HL-60/S4 treated with phorbol 12-myristate 13-acetate at 8.2 ng/mL for 4 days and 3 days (cell line): ENCODE measurements around the gene UBE2J1.

ENCODE experiments used
- in situ Hi-C: fragments of 300-500 bp; cut with MboI; formaldehyde crosslinking; loops from 2 replicates; pipeline ENCODE4 v1.15.0; 2022; ENCODE audit warnings: low sequenced_read_pairs

Gene UBE2J1

DNA sequence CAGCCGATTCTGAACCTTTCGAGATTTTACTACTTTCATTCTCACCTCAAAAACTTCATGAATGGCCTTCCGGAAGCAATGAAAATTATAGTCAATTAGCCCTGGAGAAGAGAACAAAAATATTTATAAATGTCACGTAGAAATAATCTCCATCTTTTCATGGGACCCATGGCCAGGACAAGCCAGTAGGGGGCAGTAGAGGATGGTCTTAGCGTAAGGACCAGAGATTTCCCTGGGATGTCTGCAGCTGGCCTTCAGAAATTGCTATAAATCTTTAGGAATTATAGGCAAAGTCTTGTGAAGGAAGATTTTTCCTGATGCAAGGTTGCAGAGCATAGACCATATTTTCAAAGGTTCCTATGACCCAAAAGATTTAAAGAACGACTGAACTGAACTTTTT is 15.6 kb upstream of the UBE2J1 start:
- in situ Hi-C loops: no loop called here

DNA sequence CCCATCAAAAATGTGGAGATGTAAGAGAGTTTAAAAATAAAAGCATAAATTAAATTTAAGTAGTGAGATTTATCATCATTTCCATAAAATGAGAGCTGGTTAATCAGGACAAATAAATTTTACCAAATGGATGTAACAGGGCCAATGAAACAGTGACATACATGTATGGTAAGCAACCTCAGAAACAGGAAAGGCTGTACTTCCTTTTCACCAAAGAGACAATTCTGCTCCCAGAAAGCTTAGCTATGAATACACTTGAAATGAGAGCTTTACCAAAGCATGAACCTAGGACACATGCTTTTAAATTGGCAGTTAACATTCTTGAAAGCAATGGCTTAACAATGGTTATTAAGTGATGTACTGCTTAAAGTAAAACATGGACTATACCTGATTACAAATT is 12.1 kb upstream of the UBE2J1 start:
- in situ Hi-C loops: no loop called here

DNA sequence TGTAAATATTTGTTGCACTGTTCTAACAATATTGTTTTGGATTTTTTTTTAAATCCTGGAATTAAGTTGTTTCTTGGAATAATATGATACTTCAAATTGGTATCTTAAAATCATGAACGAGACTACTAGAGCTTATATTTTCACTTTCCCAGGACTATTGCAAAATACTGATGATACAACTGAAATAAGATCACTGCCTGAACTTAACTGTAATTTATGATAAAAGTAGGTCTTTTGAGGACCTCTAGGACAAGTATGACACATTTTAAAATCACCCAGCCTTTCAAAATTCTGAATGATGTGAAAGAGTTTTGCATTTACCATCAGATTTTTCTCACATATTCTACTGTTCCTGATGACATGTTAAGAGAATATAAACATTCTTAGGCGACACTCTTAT is 8.6 kb upstream of the UBE2J1 start:
- in situ Hi-C loops: no loop called here

DNA sequence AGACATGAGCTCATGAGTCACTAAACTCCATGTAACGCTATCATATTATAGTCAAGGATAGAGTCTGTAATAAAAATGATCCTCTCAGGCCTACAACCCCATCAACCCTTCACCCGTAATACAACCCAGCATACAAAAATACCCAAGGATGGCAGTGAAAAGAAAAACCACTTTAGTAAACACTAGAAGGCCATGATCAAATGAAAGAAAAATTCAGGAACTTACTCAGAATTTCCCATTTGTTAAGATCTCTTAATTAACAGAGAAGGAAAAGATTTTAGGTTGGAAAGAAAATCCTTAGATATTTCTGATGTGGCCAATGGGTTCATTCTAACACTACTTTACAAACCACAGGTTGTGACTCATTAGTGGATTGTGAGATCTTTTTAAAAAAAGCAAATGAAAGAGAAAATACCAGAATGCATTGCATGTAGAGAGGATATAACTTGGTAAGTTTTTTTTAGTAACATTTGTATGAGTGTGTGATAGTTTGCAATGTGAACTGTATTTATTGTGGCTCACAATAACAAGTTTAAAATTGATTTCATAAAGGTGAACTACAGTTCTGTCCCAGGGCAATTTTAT is 8.0 kb upstream of the UBE2J1 start:
- in situ Hi-C loops: no loop called here

DNA sequence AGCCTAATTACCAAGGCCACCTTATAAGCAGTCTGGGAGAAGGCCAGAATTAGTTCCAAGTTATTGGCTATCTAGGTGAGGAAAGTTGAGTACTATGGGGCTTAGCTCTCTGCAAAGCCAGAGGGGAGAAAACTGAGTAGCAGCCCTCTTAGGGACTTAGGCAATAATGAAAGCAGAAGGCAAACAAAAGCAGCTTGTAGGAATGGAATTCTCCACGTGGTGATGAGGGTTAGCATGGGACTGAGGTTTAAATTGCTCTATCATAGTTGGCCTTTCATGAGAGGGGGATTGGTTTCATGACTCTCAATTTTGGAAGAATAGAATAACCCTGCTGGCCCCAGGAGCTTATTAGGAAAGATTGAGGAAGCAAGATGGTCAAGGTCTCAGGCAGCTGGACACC is 7.0 kb upstream of the UBE2J1 start:
- in situ Hi-C loops: no loop called here

DNA sequence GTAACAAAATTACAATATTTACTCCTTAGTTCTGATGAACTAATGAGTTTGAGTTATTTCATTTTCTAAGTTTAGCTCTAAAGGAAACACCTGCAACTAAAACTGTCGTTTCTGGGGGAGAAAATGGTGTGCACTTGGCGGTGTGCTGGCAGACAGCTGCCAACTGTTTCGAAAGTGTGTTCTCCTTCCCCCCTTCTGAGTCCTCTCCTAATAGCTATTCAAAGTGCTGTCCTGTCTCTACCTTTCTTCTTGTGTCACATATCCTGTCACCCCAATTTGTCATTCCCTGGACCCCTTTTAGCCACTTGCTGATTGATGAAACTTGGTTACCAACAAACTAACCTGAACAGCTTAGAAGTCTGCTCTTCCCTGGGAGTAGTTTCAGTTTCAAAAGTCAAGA is 4.9 kb upstream of the UBE2J1 start:
- in situ Hi-C loops: no loop called here

DNA sequence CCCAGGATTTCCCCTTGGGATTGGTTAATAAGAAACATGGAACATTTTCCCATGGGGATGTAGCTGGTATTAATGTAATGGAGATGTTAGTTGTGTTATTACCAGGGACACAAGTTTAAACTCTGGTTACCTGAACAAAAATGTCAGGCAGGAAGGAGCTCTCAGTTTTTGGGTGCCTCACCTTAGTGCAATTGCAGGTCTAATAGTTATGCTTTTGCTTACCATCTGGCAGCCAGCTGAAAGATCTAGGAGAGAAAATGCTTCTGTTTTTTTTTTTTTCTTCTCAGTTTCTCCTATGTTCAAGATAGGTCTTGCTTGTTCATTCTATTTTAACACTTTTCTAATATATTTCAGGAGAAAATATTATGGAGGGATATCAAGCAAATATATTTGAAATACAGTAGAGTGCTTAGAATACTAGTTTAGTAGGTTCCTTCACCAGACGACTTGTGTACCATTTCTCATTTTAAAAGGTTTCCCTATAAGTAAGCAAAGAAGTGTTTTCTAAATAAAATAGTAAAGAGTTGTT is 4.2 kb upstream of the UBE2J1 start:
- in situ Hi-C loops: no loop called here

DNA sequence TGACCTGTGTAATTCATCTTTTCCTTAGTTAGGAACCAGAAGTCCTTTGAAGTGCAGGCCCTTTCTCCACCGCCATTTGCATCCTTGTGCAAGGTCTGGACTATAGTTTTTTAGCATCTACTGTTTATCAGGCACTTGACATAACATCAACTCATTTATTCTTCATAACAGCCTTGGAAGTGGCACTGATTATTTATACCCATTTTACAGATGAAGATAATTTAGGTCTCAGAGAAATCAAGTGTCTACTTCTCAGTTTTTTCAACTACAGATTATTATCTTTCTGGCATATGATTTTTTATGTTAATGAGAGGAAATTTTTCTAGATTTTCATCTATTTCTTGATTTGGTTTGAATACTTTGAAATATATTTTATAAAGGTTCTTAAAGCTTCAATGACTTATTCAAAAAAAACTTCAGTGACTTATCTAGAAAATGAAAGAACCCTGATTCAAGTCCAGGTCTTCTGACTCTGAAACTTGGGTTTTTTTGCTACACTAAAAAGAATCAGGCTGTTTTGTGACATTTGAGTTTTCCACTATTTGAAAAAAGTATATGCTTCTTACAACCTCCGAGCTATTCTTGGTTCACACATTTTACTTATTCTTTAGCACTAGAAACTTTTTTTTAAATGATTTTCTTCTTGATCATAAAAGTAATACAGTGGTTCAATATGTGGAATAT is 3.1 kb upstream of the UBE2J1 start:
- in situ Hi-C loops: no loop called here

DNA sequence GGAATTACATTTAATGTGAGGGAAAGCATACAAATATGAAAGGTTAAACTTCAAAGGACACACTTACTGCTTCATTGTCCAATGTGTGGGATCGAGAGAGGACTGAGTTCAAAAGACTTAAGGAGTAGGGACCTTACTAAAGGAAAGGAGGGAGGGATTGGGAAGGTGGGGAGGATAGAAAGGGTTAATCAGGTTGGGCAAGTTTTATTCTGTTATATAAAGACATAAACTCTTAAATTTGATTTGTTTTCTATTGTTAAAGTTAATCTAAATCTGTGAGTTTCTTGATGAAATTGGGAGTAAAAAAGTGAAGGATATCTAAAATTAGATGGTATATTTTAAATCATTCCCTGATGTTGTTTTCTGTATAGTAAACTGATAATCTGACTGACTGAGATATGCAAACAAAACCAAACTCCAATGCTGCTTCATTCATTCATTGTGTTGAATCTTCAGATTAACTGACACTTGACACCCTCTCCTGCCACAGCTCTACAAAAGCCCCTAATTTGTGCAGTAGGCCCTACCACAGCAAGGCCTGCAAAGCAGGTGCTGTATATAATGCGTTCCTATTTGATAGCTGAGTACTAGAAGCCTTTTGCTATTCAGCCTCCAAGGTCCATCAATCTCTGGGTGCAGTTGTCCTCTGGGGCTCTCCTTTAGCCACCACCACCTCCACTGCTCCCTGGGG is 1.3 kb upstream of the UBE2J1 start:
- in situ Hi-C loops: no loop called here

DNA sequence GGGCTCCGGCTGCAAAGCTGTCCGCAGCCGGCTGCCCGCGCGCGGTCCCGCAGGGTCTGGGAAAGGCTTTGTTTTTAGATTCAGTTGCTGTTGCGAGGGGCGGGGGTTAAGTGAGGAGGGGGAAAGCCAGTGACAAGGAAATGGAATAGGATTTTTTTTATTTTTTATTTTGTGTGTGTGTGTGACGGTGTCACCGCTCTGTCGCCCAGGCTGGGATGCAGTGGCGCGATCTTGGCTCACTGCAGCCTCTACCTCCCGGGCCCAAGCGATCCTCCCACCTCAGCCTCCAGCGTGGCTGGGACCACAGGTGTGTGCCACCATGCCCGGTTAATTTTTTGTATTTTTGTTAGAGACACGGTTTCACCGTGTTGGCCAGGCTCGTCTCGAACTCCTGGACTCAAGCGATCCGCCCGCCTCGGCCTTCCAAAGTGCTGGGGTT is 615 bp upstream of the UBE2J1 start:
- in situ Hi-C loops: no loop called here

DNA sequence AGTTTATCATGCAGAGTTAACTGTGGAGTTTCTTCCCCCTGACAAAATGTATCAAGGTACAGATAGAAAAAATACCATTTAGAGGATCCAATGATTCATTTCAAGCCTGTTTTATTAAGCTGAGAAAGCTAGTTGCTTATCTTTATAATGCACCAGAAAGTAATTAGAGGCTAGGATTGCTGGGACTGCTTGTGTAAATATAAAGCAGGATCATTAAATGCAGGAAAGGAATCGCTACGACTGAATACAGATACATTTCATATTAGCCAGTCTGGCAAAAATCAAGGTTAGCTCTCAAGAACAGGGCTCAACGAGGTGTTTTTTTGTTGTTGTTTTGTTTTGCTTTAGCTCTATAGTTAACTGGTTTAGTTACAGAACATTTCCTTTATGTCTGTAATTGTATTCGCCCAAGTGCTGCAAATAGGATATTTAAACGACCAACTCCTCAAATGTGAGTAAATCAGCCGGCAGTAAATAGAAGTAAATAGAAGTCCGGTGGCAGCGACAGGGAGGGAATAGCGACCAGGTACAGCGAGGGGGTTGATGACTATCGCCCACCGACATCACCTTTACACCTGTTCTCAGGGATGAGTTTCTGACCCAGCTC is 748 bp downstream of the UBE2J1 start:
- in situ Hi-C loops: no loop called here

DNA sequence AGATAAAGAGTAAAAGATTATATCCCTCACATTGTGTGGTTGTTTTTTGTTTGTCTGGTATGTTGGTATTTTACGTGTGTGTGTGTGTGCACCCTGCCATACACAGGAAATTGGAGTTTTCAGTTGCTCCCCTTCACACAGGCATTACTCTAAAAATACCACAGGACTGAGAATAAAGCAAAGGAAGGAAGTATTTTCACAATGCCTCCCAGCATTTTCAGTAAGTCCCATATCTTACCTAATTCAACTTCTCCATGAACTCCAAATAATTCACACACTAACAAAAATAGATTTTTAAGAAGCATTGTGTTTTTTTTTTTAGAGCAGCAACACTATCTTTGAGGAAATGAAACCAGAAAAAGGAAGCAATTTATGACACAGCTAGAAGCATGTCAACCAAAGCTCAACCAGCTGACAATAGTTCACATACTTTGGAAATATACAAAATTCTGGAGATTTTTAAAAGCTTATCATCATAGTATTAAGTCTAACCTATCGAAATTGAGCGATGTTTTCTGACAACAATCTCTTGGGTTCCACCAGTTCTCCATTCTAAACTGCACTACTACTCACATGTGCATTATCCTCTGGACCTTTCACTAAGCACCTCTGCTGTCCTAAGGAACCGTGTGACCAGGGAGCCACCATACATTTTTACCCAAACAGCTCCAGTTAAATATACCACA is 2.1 kb downstream of the UBE2J1 start:
- in situ Hi-C loops: no loop called here

DNA sequence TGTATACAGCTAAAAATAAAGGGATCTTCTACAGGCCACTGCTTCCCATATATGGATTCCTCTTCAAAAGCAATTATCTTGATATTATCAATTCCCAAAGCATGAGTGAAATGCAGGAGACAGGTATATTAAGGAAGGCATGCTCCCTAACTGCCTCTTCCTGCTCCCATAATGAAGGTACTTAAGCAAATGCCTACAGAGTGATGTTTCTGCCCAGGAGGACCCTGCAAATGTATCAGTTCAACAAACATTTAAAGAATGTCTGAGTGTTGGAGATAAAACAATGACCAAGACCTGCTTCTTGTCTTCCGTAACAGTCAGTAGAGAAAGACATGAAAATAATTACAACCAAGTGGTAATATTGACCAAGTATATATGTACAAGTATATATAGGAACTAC is 4.2 kb downstream of the UBE2J1 start:
- in situ Hi-C loops: no loop called here

DNA sequence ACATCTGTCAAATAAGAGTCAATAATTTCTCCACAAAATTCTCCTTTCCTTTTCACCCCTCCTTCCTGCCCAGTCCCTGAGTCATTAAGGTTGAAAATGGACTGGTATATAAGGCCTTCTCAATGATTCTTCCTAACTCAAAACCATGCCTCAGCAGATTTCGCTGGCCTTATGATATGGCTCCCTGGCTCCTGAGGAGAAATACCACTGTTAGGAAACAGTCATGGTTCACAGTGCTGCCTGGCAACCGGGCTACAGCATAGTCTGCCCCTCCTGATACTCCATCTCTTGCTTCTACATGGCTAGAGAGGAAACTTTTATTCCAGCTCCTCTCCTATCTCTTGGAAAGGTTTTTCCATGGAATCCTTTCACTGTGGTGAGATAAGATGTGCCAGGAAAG is 4.7 kb downstream of the UBE2J1 start:
- in situ Hi-C loops: no loop called here

DNA sequence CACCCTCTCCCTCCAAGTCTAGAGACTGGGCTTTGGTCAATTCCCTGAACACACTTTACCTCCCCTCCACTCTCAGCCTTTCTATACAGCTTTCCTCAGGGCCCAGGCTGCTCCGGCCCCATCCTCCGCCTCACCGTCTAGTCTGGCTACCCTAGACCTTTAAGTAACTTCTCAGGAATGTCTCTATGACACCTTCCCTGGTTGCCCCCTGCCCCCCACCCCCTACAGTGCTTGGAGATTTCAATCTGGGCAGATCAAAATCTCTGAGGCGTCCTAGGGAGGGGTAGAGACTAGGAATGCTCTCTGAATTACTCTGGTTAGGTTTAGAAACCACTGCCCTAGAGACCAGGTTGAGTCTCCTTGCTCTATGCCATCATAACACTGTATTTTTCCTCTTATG is 6.1 kb downstream of the UBE2J1 start:
- in situ Hi-C loops: no loop called here

DNA sequence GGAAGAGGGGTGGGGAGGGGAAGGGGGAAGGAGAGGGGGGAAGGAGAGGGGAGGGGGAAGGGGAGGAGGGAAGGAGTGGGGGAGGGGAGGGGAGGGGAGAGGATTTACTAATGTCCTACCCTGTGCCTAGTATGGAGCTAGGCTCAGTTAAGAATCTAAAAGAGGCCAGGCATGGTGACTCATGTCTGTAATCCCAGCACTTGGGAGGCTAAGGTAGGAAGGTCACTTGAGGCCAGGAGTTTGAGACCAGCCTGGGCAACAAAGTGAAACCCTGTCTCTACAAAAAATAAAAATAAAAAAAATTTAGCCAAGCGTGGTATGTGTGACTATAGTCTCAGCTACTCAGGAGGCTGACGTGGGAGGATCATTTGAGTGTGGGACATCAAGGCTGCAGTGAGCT is 13.0 kb downstream of the UBE2J1 start:
- in situ Hi-C loops: no loop called here

DNA sequence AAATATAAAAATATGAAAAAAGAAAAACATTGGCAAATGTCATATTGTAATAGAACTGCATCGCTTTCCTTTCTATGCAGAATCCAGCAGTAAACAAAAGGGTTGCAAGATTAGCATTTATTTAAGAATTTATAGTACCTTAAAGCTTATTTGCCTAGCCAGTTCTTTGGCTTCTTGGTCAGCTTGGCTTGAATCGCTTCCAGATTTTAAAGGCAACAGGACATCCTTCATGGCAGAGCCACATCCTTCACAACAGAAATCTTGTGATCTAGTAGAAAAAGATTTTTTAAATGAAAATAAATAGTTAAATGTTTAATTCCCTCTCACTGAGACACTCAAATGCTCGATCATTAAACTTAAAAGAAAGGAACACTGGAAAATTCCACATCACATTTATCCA is 17.4 kb downstream of the UBE2J1 start:
- in situ Hi-C loops: no loop called here

DNA sequence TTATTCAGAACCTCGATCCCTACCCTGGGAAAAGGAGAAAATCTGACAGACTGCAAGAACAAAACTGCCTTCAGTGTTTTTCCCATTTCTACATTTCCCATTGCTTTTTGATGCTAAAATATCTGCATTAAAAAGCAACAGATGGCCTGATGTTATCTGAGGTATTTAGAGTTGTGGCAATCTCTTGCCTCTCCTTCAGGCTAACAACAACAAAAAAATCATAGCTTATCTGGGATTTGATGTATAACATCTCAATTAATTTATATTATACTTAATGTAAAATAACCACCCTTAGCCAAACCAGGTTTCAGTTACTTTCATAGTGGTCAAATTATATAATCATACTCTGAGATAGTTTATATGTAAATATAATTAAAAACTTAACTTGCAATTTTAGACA is 21.6 kb downstream of the UBE2J1 start:
- in situ Hi-C loops: no loop called here

DNA sequence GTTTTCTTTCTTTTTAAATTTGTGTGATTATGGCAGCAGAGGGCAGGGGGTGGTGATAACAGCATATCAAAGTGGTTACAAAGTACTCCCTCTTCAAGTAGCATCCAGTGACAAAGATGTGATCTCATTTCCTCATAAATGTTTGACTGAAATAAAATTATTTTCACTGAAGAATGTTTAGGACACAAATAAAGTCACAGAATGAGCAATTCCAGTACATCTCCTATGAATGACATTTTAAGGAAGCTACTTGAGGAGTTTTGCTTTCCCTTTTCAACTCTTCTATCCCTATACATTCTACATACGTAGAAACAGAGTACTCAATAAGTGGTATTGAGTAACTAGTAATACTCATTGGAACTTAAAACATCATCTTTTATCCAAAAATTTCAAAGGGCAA is 23.5 kb downstream of the UBE2J1 start:
- in situ Hi-C loops: no loop called here

DNA sequence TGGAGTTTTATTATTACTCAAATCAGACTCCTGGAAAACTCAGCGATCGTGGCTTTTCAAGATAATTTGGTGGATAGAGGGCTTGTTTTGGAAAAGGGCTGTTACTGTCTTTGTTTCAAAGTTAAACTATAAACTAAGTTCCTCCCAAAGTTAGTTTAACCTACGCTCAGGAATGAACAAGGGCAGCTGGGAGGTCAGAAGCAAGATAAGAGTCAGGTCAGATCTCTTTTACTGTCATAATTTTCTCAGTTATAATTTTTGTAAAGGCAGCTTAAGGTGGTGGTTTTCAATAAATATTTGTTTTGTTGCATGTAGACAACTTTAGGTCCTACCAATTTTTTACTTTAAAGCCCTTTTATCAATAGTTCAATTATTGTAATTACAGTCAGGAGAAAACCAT is 28.2 kb downstream of the UBE2J1 start:
- in situ Hi-C loops: no loop called here

DNA sequence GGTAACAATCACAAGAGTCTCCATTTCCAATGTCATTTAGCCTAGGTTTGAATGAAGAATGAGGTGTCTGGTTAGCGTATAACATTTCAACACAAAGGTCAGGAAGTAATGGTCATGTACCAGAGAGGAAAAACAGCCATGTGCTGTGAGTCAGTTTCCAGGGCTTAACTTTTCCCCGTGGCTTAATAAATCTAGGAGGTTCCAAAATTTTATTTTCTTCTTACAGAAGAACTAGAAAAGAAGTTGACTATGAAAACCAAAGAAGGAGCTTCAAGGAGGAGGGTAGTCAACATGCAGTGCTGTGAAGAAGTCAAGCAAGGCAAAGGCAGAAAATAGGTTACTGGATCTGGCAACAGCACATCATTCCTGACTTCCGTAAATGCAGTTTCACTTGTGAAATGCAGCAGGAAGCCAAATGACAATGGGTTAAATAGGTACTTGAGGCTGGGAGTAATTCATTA is 29.0 kb downstream of the UBE2J1 start:
- in situ Hi-C loops: no loop called here
